HG02870 (cell line): ENCODE results near the gene CYP24A1.

ENCODE experiments used
- ATAC-seq: cut with Tn5 transposase; IDR thresholded peaks from one replicate; pipeline ENCODE4 v1.9.1; 2021; ENCODE audit warnings: mild to moderate bottlenecking, moderate library complexity; ENCODE audit not compliant: unreplicated experiment

CYP24A1 gene

DNA sequence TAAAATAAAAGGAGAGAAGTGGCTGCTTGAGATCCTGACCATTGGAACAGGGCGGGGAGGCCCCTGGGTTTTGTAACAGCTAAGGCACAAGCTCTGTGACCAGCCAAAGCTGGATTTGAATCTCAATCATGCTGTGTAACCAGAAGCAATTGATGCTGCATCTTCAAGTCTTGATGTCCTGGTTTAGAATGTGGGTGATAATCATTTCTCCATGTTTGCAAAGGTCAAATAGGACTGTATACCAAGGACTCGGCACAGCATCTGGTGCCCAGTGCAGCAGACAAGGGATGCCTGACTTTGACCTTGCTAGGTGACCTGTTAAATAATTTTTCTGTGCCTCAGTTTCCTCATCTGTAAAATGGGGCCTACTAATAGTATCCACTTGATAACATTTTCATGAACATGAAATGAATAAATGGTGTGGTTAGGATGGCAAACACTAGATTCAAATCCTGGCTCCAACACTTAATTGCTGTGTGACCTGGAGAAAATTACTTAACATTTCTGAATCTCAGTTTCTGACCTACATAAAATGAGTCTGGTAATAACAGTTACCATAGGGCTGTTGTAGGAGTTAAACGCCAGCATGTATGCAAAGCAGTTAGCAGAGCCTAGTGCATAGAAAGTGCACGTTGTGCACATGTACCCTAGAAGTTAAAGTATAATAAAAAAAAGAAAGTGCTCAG, 57.1 kb downstream of the CYP24A1 start:
- no peak for ATAC-seq

DNA sequence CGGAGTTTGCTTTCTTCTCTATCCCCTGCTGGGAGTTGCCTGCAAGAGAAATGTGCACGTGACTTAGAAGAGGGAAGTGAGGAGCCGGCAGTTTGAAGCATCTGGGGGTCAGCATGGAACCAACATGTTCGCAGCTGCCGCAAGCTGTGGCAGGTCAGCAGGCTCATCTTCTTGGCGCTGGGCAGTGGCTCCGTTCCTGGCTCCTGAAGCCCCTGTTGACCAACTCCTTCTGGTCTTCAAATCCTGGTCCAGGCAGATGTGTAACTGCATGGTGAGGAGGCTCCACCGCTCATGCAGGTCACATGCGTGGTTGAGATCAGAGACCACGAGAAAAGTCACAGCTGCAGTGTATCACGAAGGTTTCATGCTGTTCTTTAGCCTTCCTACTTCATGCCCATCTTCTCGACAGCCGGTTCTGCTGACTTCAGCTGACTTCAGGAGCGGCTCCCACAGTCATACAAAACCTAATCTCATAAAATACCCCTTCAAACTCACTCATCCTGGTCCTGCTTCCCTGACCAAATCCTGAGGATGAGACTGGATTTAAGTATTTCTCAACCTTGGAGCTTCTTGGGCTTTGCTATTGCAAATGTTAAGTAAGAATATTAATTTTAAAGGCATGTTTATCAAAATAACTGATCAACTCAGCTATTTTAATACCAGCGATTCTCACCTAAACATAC, 58.5 kb downstream of the CYP24A1 start:
- ATAC-seq: no peak

DNA sequence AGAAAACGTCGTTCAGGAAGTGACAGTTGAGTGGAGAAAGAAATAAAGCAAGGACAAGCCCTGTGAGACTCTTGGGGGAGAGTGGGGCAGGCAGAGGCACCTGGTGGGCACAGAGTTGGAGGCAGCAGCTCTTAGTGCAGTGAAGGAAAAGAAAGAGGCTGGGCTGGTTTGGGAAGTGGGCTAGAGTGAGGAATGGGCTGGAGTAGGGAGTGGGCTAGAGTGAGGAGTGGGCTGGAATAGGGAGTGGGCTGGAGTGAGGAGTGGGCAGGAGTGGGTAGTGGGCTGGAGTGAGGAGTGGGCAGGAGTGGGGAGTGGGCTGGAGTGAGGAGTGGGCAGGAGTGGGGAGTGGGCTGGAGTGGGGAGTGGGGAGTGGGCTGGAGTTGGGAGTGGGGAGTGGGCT, 59.7 kb downstream of the CYP24A1 start:
- ATAC-seq: no peak

DNA sequence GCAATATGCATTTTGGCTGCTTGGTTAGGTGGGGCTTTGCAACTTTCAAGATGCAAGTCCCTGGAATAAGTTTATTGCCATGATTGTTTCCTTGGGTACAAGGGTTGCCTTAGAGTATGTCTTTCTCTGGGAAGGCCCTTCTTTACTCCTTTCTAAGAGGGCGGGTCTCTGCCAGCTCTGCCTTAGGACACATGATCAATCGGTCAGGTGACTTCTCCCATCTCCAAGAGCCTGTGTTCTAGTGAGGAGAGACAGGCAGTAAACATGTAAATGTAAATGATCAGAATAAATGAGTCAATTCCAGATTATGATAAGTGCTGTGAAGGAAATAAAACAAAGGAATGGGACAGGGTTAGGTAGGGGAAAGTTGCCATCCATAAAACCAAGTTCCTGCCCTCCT, 60.2 kb downstream of the CYP24A1 start:
- no peak for ATAC-seq

- no peak for ATAC-seq
Measured at GRCh38 chr20:54112221-54112884, 61.4 kb downstream of the CYP24A1 start.

- ATAC-seq: no peak
Measured at GRCh38 chr20:54111460-54111859, 62.3 kb downstream of the CYP24A1 start.

DNA sequence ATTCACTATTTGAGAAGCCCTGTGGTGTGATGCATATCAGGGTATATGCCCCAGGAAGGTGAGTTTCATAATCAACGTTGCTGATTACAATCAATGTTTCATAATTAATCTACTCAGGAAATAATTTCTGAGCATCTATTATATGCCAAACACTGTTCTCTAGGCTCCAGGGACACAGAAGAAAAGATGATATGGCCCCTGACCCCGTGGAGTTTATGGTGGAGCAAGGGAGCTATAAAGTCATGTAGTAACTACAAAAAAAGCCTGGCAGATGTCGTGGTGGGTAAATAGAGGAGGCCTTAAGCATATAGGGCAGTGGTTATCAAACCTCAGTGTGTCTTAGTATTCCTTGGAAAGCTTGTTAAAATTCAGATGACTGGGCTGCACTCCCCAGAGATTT, 63.3 kb downstream of the CYP24A1 start:
- no peak for ATAC-seq

- ATAC-seq: no peak
Measured at GRCh38 chr20:54110041-54110440, 63.7 kb downstream of the CYP24A1 start.

DNA sequence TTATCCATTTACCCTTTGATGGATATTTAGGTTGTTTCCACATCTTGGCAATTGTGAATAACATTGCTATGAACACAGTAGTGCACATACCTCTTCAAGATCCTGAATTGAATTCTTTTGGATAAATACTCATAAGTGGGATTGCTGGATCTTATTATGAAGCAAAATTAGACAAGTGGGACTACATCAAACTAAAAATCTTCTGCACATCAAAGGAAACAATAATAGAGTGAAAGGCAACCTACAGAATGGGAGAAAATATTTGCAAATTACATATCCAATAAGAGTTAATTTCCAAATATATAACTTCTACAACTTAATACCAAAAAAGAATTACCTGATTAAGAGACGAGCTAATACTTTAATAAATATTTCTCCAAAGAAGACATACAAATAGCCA, 65.0 kb downstream of the CYP24A1 start:
- no peak for ATAC-seq

- no peak for ATAC-seq
Measured at GRCh38 chr20:54108326-54108642, 65.5 kb downstream of the CYP24A1 start.

- no peak for ATAC-seq
Measured at GRCh38 chr20:54107600-54108325, 66.0 kb downstream of the CYP24A1 start.

DNA sequence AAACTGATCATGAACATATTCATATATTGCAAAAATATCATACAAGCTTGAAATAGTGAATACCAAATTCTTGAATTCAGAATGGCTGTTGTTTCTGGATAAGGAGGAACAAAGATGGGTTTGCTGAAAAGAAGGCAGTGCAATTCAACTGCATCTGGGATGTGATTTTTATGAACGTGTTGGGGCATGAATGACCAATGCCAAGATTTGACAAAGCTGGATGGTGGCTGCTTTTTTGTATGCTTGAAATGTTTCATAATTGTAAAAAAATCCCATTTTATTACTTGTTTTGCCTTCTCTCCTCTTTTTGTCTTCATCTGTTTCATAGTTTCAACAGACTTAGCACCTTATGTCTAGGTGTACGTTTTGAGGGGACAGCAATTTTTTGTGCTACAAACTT, 66.6 kb downstream of the CYP24A1 start:
- ATAC-seq: no peak

DNA sequence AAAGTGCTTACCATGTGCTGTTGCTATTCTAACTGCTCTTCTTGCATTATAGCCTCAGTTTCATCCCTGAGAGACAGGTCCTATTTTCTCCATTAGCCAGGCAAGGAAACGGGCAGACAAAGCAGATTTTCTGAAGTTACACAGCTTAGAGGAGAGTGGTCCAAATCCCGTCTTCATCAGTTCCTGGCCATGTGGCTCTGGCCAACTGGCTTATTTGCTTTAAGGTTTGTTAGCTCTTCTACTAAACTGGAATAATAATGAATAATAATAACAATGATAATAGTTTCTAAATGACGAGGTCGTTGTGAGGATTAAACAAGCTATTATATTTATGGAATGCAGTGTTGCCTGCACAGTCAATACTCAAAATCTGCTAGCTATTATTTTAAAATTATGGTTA, 67.6 kb downstream of the CYP24A1 start:
- no peak for ATAC-seq

GRCh38 chr20:54105653-54106052, 68.1 kb downstream of the CYP24A1 start:
- ATAC-seq: no peak

GRCh38 chr20:54104781-54105180, 69.0 kb downstream of the CYP24A1 start:
- no peak for ATAC-seq

DNA sequence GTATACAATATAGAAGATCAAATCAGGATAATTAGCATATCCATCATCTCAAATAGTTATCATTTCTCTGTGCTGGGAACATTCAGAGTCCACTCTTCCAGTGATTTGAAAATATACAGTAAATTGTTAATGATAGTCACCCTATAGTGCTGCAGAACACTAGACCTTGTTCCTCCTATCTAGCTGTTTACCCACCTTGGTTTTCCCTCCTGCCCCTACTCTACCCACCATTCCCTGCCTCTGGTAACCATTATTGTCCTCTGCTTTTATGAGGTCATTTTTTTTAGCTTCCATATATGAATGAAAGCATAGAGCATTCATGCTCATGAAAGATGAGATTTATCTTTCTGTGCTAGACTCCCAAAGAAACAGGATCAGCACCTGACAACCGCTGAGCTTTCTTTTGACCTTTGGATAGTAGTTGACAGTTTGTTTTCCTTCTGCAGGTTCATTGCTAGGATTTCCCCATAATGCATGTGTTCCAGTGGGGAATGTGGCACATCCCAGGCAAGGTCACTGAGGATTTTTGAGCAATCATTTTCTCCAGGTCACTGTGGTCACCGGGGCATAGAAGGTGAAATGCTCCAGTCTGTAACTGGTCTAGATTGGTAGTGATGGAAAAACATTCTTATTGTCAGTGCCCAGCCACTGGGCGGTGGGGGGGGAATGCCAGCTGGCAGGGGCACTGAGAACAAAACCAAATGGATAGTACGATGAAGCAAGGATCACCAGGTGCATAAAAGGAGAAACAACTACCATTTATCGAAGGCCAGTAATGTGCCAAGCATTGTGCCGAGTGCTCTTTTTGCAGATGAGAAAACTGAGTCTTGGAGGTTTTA, 69.8 kb downstream of the CYP24A1 start:
- ATAC-seq: no peak
